Hepatocyte (in vitro differentiated cells): ENCODE measurements around the gene COBL. TPM values are rescaled to one million over a fixed set of nuclear protein-coding genes. Genes with fewer than 3 reads are reported as not detected.

ENCODE experiments used
- DNase-seq: peaks from one replicate; pipeline ENCODE4 v3.0.0-alpha.2; 2016; ENCODE audit warnings: low spot score
- H2AFZ ChIP-seq: fragments of 200-600 bp; sonication (generic); 2 replicates; pipeline ENCODE4 v1.6.0; 2016; ENCODE audit warnings: antibody characterized with exemption, mild to moderate bottlenecking
- H3K27ac ChIP-seq: fragments of 200-600 bp; sonication (generic); 2 replicates; pipeline ENCODE4 v1.5.1; 2016; ENCODE audit warnings: mild to moderate bottlenecking
- H3K27me3 ChIP-seq: fragments of 200-600 bp; sonication (generic); 2 replicates; pipeline ENCODE4 v1.6.1; 2016
- H3K36me3 ChIP-seq: fragments of 200-600 bp; sonication (generic); replicated peaks from 2 replicates; pipeline ENCODE4 v1.5.1; 2016; ENCODE audit warnings: low read depth; ENCODE audit not compliant: insufficient read depth
- H3K4me1 ChIP-seq: fragments of 200-600 bp; sonication (generic); 2 replicates; pipeline ENCODE4 v1.5.1; 2016; ENCODE audit warnings: mild to moderate bottlenecking, moderate library complexity; ENCODE audit not compliant: insufficient read depth
- H3K4me2 ChIP-seq: fragments of 200-600 bp; sonication (generic); 2 replicates; pipeline ENCODE4 v1.6.0; 2016
- H3K4me3 ChIP-seq: fragments of 200-600 bp; sonication (generic); 2 replicates; pipeline ENCODE4 v1.5.1; 2016; ENCODE audit warnings: mild to moderate bottlenecking
- H3K79me2 ChIP-seq: fragments of 200-600 bp; sonication (generic); 2 replicates; pipeline ENCODE4 v1.6.0; 2017; ENCODE audit warnings: mild to moderate bottlenecking
- H3K9me2 ChIP-seq: fragments of 200-600 bp; sonication (generic); replicated peaks from 2 replicates; pipeline ENCODE4 v1.6.0; 2017; ENCODE audit warnings: mild to moderate bottlenecking; ENCODE audit not compliant: insufficient read depth
- H3K9me3 ChIP-seq: fragments of 200-600 bp; sonication (generic); 2 replicates; pipeline ENCODE4 v1.5.1; 2016; ENCODE audit warnings: low read depth, mild to moderate bottlenecking
- H4K20me1 ChIP-seq: fragments of 200-600 bp; sonication (generic); 2 replicates; pipeline ENCODE4 v1.6.0; 2016; ENCODE audit warnings: mild to moderate bottlenecking; ENCODE audit not compliant: insufficient read depth, poor library complexity, severe bottlenecking
- CTCF ChIP-seq: fragments of 200-600 bp; sonication (generic); IDR thresholded peaks from 2 replicates; pipeline ENCODE4 v1.5.1; 2016; ENCODE audit warnings: antibody characterized with exemption, mild to moderate bottlenecking; ENCODE audit not compliant: poor library complexity
- EZH2 ChIP-seq: fragments of 200-600 bp; sonication (generic); IDR thresholded peaks from 2 replicates; pipeline ENCODE4 v1.6.1; 2016; ENCODE audit warnings: antibody characterized with exemption, mild to moderate bottlenecking, borderline replicate concordance
- EZH2phosphoT487 ChIP-seq: fragments of 200-600 bp; sonication (generic); IDR thresholded peaks from one replicate; pipeline ENCODE4 v1.6.1; 2018; ENCODE audit warnings: antibody characterized with exemption, mild to moderate bottlenecking, low read depth, moderate library complexity; ENCODE audit not compliant: unreplicated experiment, severe bottlenecking
- WGBS: methylation state at CpG from one replicate; pipeline ENCODE4 v1.1.6; 2016; ENCODE audit warnings: low lambda C conversion rate; ENCODE audit errors: missing lambda C conversion rate; 5-methylcytosine and 5-hydroxymethylcytosine counted together
- polyA plus RNA-seq: library from polyadenylated mRNA; unstranded; fragments of >200 nt; fragmentation: Nextera tagmentation; extraction: Ambion mirVana; gene quantifications from 2 replicates; pipeline ENCODE4 v1.2.1, GENCODE V29; 2016
- total RNA-seq: library from RNA; depleted of rRNA; stranded (reverse); fragments of >200 nt; gene quantifications from 2 replicates; pipeline ENCODE4 v1.2.3, GENCODE V29; 2014

COBL gene
- total and polyA plus RNA-seq, 2 experiments from 2014 or later, result 7.8 to 20.5 TPM

- Histone ChIP-seq H4K20me1 (no peaks in the 10 kb centered on the region), H3K9me2 (no peaks in the 10 kb centered on the region), H3K27me3 (no peaks in the 10 kb centered on the region), H3K4me3 (no peak overlapping the region), H3K79me2 (no peaks in the 10 kb centered on the region), H3K27ac (no peak overlapping the region), H3K36me3 (no peaks in the 10 kb centered on the region), H2AFZ (no peak overlapping the region), H3K4me1 (no peaks in the 10 kb centered on the region), H3K4me2 (no peak overlapping the region), H3K9me3 (no peaks in the 10 kb centered on the region)
- WGBS, result 90% methylated on average over 19 of the region's 19 CpGs
- DNase-seq, result no peak
- TF ChIP-seq CTCF (no peak), EZH2phosphoT487 (no peak), EZH2 (no peak)
Observed at GRCh38 chr7:51082096-51082840, 234.3 kb downstream of the COBL start.

- H3K79me2 ChIP-seq, result no peaks in the 10 kb centered on the region
- H3K4me3 ChIP-seq, result no peak overlapping the region
- peaks cover 6% of the 10 kb centered on the region for H3K4me1 ChIP-seq
- no peaks in the 10 kb centered on the region for H3K27me3 ChIP-seq
- no peak for DNase-seq
- H3K36me3 ChIP-seq, result no peaks in the 10 kb centered on the region
- H3K4me2 ChIP-seq, result no peak overlapping the region
- no peak overlapping the region for H2AFZ ChIP-seq
- no peaks in the 10 kb centered on the region for H3K9me2 ChIP-seq
- no peak overlapping the region for H3K27ac ChIP-seq
- 85% methylated on average over 11 of the region's 11 CpGs for WGBS
- H3K9me3 ChIP-seq, result no peaks in the 10 kb centered on the region
- H4K20me1 ChIP-seq, result no peaks in the 10 kb centered on the region
- TF ChIP-seq EZH2 (no peak), CTCF (no peak), EZH2phosphoT487 (no peak)
Observed at GRCh38 chr7:51081270-51081890, 235.2 kb downstream of the COBL start.

GRCh38 chr7:51080622-51081269 is 235.9 kb downstream of the COBL start:
- TF ChIP-seq EZH2phosphoT487 (no peak), CTCF (no peak), EZH2 (no peak)
- WGBS, result 58% methylated on average over 12 of the region's 12 CpGs

More at GRCh38 chr7:51080622-51081269, 235.9 kb downstream of the COBL start:
- Histone ChIP-seq H3K4me2 (no peak overlapping the region), H3K79me2 (no peaks in the 10 kb centered on the region), H3K4me3 (no peak overlapping the region), H3K9me2 (no peaks in the 10 kb centered on the region), H3K36me3 (no peaks in the 10 kb centered on the region), H3K4me1 (peaks cover 6% of the 10 kb centered on the region), H3K27ac (no peak overlapping the region), H3K27me3 (no peaks in the 10 kb centered on the region), H3K9me3 (no peaks in the 10 kb centered on the region), H2AFZ (no peak overlapping the region), H4K20me1 (no peaks in the 10 kb centered on the region)
- DNase-seq, result no peak
